GM18498 (cell line): ENCODE results near the gene STON2.
"Not testable (repeated sequence)": the region's sequence is repeated elsewhere in the genome, so short reads cannot be mapped to it uniquely, and the experiment has no call there.

Experiments
- ATAC-seq: cut with Tn5 transposase; IDR thresholded peaks from one replicate; pipeline ENCODE4 v1.9.1; 2021; ENCODE audit warnings: mild to moderate bottlenecking, moderate library complexity; ENCODE audit not compliant: unreplicated experiment

STON2 gene

GRCh38 chr14:81400202-81400678, at the start of gene STON2:
Gene STON2 (minus strand): TSS chr14:81400324. CDS start chr14:81398382, 1,942 bp downstream.
- no peak for ATAC-seq

- no peak for ATAC-seq
Measured at GRCh38 chr14:81449576-81449975, 49.5 kb upstream of the STON2 start.

GRCh38 chr14:81449114-81449513, 49.0 kb upstream of the STON2 start:
- no peak for ATAC-seq

GRCh38 chr14:81447021-81447764, 47.1 kb upstream of the STON2 start:
- ATAC-seq = no peak

GRCh38 chr14:81446279-81447007, 46.3 kb upstream of the STON2 start:
- no peak for ATAC-seq

- no peak for ATAC-seq
Measured at GRCh38 chr14:81441626-81442134, 41.6 kb upstream of the STON2 start.

- no peak for ATAC-seq
Measured at GRCh38 chr14:81440041-81440440, 39.9 kb upstream of the STON2 start.

GRCh38 chr14:81437244-81437643, 37.1 kb upstream of the STON2 start:
- no peak for ATAC-seq

- peak; percentile 87 for ATAC-seq
Measured at GRCh38 chr14:81436296-81437138, 36.4 kb upstream of the STON2 start.

GRCh38 chr14:81435391-81436295, 35.5 kb upstream of the STON2 start:
- peak; percentile 37 for ATAC-seq

- ATAC-seq = no peak
Measured at GRCh38 chr14:81435048-81435390, 34.9 kb upstream of the STON2 start.

GRCh38 chr14:81434230-81434629, 34.1 kb upstream of the STON2 start:
- ATAC-seq = no peak

- no peak for ATAC-seq
Measured at GRCh38 chr14:81433378-81433777, 33.3 kb upstream of the STON2 start.

GRCh38 chr14:81432219-81432661, 32.1 kb upstream of the STON2 start:
- no peak for ATAC-seq

- ATAC-seq = no peak
Measured at GRCh38 chr14:81430235-81430634, 30.1 kb upstream of the STON2 start.

- ATAC-seq = not testable (repeated sequence)
Measured at GRCh38 chr14:81429749-81430148, 29.6 kb upstream of the STON2 start.

- no peak for ATAC-seq
Measured at GRCh38 chr14:81429028-81429427, 28.9 kb upstream of the STON2 start.

GRCh38 chr14:81427348-81428058, 27.4 kb upstream of the STON2 start:
- ATAC-seq = no peak

GRCh38 chr14:81423504-81423903, 23.4 kb upstream of the STON2 start:
- ATAC-seq = no peak
